HG03097 (cell line): ENCODE results near the gene ELK4.

Experiments
- ATAC-seq: cut with Tn5 transposase; IDR thresholded peaks from one replicate; pipeline ENCODE4 v1.9.1; 2021; ENCODE audit not compliant: unreplicated experiment, low FRiP score

Gene ELK4

DNA sequence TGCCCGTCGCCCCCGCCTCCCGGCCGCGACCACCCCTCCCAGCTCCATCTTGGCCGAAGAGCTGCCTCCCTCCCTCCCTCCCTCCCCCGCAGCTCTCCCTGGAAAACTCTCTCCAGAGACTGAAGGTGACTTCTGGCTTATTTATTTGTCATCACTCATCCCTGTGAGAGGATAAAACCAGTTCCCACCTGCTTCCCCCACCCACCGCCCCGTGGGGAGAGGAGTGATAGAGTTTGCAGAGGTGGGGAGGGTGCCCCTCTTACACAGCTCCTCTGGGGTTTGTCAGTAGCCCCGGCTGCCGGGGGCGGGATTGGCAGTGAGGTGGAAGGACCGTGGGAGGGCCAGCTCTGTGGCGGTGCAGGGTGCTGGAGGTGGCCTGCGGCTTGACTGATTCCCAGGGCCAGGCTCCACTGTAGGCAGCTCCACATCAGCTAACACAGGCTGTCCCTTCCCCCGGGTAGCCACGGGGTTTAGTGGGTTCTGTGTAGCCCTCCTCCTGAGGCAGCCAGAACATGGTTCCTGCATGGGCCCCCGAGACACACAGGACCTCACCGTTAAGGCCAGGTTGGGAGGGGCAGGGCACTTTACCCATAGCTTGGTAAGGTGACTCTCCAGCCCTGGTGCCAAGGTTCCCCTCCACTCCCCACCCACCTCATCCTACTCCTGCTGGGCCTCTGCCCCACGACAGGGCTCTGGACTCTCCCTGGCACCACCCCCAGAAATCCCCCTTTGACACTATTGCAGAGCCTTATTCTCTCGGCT lies 62.2 kb downstream of the ELK4 start:
- ATAC-seq = no peak

DNA sequence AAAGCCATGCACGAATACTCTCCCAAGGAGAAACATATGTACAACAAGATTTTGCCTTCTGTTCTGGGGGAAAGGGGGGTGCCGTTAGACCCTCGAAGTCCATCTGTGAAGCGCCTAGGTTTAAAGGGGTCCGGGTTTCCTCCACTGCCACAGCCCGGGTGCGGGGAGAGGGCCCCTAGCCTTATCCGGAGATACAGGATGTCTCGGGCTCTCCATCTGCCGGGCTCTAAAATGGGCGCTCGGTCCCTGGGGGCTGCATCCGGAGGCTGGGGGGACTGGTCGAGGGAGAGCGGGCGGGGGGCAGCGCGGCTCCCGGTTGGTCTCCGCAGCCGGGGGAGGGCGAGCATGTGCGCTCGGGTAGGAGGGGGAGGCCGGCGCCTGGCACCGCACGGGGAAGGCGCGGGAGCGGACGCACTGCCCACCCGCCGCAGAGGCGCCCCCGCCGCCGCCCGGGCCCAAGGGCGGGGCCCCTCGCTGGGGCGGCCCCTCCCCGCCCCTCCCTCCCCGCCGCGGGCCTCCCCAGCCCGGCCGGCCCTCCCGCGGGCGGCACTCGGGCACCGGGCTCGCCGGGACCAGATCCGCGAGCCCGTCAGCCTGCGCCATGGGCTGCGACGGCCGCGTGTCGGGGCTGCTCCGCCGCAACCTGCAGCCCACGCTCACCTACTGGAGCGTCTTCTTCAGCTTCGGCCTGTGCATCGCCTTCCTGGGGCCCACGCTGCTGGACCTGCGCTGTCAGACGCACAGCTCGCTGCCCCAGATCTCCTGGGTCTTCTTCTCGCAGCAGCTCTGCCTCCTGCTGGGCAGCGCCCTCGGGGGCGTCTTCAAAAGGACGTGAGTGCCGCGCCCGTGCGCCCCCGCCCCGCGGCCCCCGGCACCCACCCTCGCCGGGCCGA lies 63.1 kb downstream of the ELK4 start:
- ATAC-seq = no peak

DNA sequence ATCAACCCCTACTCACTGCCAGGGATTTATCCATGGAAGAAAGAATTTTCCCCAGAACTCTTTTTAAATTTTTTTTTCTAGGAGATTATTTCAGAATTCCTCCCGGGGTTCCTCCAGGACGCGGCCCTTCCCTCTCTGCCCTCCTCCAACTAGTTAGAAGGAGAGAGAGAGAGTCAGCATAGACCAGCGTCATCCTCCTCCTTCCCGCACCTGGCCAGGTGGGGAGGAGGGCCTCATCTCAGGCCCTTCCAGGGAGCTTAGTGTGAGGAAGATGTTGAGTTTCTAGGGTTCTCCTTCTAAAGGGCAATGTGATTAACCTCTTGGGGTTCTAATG lies 63.7 kb downstream of the ELK4 start:
- no peak for ATAC-seq

DNA sequence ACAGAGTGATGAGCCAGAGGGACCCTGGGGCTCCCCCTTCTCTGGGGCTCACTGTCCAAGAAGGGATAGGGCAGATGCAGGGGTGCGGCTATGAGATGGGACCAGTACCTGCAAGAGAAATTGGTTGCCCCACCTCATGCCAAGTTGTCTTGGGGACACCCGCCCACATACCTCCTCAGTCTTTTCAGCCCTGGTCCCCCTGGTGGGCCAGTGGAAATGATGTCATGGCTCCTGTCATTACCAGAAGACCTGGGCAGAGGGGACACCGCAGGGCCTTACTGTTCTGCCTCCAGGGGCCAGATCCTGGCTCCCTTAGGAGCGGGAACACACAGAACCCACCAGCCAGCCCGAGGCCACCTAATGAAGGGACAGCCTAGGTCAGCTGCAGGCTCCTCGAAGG lies 64.1 kb downstream of the ELK4 start:
- ATAC-seq = no peak

DNA sequence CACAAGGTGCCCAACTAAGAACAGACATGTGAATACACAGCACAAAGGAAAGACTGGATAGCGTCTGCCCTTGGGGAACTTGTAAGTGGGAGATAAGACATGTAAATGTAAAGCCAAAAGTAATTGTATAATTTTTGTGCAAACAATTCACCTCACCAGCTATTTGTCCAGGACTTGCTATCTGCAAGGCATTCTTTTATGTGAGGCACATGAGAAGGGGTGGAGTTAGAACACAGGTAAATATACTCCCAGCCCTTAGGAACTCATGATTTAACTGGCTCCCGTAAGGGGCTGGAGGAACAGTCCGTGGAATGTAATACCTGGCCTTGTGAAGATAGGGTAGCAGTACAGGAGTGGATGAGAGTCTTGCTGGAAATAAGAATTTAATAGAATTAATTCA lies 66.0 kb downstream of the ELK4 start:
- no peak for ATAC-seq

DNA sequence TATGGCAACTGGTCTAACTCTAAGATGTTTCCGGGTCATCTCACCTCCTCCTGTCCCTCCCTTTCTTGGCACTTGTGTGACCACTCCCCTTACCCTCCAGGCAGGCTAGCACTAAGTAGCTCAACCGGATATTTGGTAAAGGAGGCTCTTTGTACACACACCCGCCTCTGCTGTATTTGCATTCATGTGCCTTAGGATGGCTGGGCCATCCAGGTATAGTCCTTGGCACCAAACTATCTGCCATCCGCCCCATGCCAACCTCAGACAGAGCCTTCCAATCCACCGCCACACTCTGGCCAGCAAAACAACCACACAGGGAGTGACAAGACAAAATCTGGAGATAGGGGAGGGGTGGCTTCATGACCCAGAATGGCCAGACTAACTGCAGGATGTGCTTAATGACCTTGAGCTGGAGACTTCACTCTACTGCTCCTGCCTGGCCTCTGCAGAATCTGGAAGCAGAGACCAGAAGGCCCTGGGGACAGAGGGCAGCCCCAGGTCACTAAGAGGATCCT lies 67.8 kb downstream of the ELK4 start:
- no peak for ATAC-seq

DNA sequence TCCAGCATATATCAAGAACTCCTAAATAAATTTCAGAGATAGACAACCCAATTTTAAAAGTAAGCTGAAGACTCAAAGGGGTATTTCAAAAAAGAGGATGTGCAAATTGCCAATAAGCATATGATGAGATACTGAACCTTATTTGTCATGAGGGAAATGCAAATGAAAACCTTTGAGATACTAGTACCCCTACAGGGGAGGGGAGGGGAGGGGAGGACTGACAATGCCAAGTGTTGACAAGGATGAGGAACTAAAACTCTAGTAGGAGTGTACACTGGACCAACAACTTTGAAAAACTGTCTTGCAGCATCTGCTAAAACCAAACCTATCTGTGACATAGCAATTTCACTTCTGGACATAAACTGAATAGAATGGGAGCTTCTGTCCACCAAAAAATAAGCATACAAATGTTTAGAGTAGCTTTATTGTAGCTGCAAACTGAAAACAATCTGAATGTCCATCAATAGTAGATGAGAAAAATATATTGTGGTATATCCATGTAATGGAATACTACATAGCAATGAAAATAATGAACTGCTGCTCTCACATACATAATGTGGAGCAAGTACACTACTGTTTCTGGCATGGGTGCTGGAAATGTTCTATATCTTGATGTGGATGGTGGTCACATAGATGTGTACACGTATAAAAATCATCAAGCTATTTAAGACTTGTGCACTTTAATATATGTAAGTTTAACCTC lies 70.2 kb downstream of the ELK4 start:
- no peak for ATAC-seq
